Left forelimb (tissue), 1 donor: Measurements from ENCODE around the gene DRG1.
"Not testable (repeated sequence)": the region's sequence is repeated elsewhere in the genome, so short reads cannot be mapped to it uniquely, and the experiment has no call there.

Experiments
- DNase-seq: peaks from one replicate; pipeline ENCODE4 v3.0.0-alpha.2; 2018; ENCODE audit warnings: low spot score

DRG1 gene, protein sequence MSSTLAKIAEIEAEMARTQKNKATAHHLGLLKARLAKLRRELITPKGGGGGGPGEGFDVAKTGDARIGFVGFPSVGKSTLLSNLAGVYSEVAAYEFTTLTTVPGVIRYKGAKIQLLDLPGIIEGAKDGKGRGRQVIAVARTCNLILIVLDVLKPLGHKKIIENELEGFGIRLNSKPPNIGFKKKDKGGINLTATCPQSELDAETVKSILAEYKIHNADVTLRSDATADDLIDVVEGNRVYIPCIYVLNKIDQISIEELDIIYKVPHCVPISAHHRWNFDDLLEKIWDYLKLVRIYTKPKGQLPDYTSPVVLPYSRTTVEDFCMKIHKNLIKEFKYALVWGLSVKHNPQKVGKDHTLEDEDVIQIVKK

DNA sequence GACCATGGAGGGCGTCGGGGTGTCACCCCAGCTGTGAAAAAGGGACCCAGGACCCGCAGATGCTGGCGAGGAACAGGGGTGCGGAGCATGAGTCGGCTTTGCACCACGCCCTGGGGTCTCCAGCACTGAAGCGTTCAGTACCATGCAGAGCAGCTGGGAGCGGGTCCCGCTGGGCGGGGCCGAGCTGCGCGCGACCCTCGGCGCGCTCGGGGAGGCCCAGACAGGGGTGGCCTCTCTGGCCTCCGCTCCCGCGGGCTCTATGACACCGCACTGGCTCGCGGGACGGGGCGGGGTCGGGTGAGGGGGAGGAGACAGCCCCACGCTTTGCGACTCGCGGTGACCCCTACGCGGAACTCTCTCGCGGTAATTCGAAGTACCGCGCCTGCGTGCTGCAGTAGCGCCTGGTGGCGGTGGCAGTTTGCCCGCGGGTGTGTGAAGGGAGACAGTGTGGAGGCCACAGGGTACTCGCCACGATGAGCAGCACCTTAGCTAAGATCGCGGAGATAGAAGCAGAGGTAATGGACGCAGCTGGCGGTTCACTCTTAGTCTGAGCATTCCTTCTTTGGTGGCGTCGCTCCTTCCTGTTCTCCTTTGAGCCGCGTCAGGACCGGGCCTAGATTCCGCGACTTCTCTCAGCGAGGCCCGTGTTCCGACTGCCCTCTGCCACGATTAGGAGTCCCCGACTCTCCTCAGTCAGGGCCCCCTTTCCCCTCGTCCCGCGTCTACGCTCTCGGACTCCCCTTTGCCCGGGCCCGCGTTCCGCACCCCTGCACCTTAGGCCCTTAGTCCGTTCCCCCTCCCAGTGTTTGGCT lies at the start of gene DRG1:
Gene DRG1, plus strand, starts transcription at position 394 of the 812 bp plus-strand sequence. Its CDS starts 80 bp downstream, at position 474.
- peak; percentile 99 for DNase-seq

DNA sequence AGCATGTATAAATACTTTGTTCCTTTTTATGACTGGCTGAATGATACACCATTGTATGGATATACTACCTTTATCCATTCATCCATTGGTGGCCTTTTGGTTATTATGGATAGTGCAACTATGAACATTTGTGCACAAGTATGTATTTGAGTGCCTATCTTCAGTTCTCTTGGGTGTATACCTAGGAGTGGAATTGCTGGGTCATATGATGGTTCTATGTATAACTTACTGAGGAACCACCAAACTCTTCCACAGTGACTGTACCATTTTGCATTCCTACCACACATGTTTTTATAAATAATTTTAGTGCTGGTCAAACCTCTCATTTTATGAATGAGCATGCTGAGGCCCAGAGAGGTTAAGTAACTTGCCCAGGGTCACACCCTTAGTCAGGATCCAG lies 49.4 kb upstream of the DRG1 start:
- no peak for DNase-seq

GRCh38 chr22:31350410-31350863 lies 49.0 kb upstream of the DRG1 start:
- DNase-seq = no peak

- no peak for DNase-seq
Measured at GRCh38 chr22:31354515-31354914, 44.9 kb upstream of the DRG1 start.

DNA sequence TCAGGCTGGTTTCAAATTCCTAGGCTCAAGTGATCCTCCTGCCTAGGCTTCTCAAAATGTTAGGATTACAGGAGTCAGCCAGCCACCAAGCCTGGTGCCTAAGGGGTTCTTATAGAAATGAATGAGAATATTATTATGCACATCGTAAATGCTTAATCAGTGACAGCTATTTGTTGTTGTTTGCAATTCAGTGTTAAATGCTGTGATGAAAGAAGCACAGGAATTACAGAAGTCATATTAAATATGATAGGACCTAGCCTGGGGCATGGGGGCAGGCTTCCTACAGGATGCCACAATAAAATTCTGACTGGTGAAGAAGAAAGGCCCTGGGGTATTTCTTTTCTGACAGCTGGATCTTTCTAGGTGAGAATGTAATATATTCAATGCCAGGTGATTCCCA lies 39.4 kb upstream of the DRG1 start:
- DNase-seq = no peak

- DNase-seq = no peak
Measured at GRCh38 chr22:31361743-31362142, 37.7 kb upstream of the DRG1 start.

GRCh38 chr22:31363885-31364465 lies 35.4 kb upstream of the DRG1 start:
- no peak for DNase-seq

- DNase-seq = no peak
Measured at GRCh38 chr22:31367426-31367825, 32.0 kb upstream of the DRG1 start.

DNA sequence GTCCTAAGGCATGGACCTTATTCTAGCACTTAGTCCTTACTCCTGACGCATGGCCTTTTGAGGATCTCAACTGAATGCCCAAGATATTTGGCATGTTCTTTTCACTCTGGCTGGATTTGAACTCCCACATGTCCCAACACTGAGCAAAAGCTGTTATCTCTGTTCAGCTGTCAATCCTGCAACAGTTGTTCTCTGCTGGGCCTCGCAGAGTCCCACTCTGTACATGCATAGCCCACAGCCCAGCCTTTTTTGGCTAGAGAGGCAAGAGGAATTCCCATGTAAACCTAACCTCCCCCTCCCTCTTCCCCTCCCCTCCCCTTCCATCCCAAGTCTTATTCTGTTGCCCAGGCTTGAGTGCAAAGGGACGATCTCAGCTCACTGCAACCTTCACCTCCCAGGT lies 21.8 kb upstream of the DRG1 start:
- DNase-seq = no peak

DNA sequence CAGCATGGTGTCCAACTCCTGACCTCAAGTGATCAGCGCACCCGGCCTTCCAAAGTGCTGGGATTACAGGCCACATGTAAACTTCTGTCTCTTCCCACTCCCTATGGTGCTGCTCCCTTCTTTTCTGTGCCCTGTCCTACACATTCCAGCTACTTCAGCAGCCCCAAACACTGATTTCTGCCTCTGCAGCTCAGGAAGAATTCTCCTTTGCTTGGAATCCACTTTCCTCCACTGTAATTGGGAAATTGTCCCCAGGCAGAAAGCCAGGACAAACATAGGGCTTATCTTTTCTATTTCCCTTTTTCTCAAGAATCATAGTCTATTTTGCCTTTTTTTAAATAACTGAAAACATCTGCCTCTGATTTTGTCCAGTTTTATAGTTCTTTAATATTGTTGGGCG lies 21.3 kb upstream of the DRG1 start:
- DNase-seq = no peak

- not testable (repeated sequence) for DNase-seq
Measured at GRCh38 chr22:31378651-31379050, 20.8 kb upstream of the DRG1 start.

GRCh38 chr22:31393893-31394292 lies 5.5 kb upstream of the DRG1 start:
- DNase-seq = no peak

- DNase-seq = no peak
Measured at GRCh38 chr22:31394326-31394725, 5.1 kb upstream of the DRG1 start.

DNA sequence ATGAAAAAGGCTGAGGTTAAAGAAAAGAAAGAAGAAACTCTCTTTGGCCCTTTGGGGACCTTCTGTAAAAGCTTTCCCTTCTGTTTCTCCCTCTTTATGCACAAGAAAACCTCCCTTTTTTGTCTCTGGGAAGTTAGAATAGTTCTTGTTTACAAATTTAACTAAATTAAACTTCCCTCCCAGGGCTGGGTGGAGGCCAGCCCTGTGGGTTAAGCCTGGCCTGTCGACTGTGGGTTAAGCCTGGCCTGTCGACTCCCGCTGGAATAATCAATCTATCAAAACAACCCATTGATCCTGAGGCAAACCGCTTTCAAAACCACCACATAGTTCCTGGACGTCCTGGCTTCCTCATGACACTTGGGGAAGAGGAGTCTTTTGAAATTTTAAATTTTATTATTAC lies 1.2 kb upstream of the DRG1 start:
- DNase-seq = no peak

- no peak for DNase-seq
Measured at GRCh38 chr22:31400023-31400397, 606 bp downstream of the DRG1 start.

DNA sequence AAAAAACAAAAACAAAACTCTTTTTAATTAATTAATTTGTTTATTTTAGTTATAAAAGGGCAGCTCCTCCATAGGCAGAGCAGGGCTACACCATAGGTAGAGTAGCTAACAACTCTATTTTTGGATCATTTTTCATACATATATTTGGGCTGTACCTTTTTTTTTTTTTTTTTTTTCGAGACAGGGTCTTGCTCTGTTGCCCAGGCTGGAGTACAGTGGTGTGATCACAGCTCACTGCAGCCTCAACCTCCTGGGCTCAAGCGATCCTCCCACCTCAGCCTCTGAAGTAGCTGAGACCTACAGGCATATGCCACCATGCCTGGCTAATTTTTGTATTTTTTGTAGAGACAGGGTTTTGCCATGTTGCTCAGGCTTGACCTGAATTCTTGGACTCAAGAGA lies 2.9 kb downstream of the DRG1 start:
- not testable (repeated sequence) for DNase-seq

GRCh38 chr22:31425331-31426050 lies 26.1 kb downstream of the DRG1 start:
- DNase-seq = no peak

DNA sequence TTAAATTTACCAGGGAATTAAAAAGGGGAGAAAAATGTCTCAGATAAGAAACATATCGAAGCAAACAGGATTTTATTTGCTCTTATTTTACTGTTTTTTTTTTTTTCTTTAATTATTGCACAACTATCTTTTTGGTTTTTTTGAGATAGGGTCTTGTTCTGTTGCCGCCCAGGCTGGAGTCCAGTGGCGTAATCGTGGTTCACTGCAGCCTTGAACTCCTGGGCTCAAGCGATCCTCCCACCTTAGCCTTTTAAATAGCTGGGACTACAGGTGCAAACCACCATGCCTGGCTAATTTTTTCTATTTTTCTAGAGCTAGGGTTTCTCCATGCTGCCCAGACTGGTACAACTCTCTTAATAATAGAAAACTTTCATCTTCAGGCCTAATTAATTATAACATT lies 32.5 kb downstream of the DRG1 start:
- DNase-seq = no peak

DNA sequence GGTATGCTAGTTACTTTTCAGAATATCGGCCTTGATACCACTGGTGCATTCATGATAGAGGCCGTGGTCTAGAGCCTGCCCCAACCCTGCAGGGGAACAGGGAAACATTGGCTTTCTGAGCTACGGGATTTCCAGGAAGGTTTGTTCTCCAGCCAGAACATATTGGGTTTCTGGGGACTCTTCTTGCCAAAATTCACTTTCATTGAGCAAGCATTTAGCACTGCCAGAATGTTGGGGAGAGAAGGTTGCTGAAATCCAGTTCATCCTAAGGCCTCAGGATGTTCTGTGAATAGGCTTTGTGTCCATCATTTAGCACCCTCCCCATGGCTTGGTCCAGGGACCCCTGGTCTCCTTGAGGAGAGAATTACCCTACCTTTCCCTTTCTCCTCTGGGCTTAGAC lies 36.7 kb downstream of the DRG1 start:
- DNase-seq = no peak

- DNase-seq = no peak
Measured at GRCh38 chr22:31439808-31440207, 40.4 kb downstream of the DRG1 start.

DNA sequence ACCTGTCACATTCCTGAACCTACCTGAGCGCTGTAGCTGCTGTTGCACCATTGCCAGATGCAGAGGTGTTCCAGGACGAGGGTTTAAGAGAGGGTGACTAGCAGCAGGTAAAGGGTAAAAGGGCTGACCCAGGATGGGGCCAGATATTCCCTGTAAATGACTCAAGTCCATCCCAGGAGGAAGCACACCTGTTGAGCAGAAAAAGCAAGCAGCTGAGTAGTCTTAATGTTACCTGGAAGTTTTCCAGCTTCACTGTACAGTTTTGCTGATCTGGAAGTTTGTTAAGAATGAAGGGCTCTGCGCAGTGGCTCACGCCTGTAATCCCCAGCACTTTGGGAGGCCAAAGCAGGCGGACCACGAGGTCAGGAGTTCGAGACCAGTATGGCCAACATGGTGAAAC lies 41.3 kb downstream of the DRG1 start:
- no peak for DNase-seq

DNA sequence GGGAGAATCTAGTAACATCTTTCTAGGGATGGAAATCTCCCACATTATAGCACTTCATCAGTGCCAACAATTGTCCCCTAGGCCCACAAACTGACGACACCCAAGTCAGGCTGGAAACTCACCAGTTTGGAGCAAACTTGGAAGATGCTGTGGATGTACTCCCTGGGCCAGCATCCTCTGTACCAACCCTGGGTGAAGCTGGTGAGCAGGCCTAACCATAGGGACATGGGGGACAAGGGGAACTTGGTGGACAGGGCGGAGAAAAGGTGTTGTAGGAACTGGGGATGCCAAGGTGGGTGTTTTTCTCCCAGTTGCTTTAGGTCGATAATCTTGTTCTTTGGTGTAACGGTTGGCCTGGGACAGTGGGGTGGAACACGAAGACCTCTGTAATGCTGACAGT lies 42.2 kb downstream of the DRG1 start:
- no peak for DNase-seq
